GM18505 (cell line): ENCODE results near the gene ELN.
"Not testable (repeated sequence)": the region's sequence is repeated elsewhere in the genome, so short reads cannot be mapped to it uniquely, and the experiment has no call there.

Experiments used
- ATAC-seq: cut with Tn5 transposase; IDR thresholded peaks from one replicate; pipeline ENCODE4 v1.9.1; 2021; ENCODE audit not compliant: unreplicated experiment
- POLR2A ChIP-seq: IDR thresholded peaks from 4 replicates; pipeline ENCODE4 v1.6.1; 2011; ENCODE audit warnings: borderline replicate concordance; ENCODE audit not compliant: insufficient read depth, insufficient read length; ENCODE audit errors: extremely low read depth

Gene ELN

GRCh38 chr7:74009719-74010118, 18.3 kb upstream of the ELN start:
- no peak for TF ChIP-seq POLR2A
- ATAC-seq, result no peak

GRCh38 chr7:74010407-74010806, 17.6 kb upstream of the ELN start:
- ATAC-seq, result no peak
- TF ChIP-seq POLR2A, result no peak

- ATAC-seq, result not testable (repeated sequence)
These were observed 16.6 kb upstream of the ELN start for GRCh38 chr7:74011421-74011820.

GRCh38 chr7:74012842-74013249, 15.1 kb upstream of the ELN start:
- TF ChIP-seq POLR2A, result peak; percentile 50
- ATAC-seq, result peak; percentile 93

- no peak for TF ChIP-seq POLR2A
- ATAC-seq, result no peak
These were observed 14.3 kb upstream of the ELN start for GRCh38 chr7:74013539-74014272.

- no peak for TF ChIP-seq POLR2A
- ATAC-seq, result no peak
These were observed 13.0 kb upstream of the ELN start for GRCh38 chr7:74014931-74015330.

DNA sequence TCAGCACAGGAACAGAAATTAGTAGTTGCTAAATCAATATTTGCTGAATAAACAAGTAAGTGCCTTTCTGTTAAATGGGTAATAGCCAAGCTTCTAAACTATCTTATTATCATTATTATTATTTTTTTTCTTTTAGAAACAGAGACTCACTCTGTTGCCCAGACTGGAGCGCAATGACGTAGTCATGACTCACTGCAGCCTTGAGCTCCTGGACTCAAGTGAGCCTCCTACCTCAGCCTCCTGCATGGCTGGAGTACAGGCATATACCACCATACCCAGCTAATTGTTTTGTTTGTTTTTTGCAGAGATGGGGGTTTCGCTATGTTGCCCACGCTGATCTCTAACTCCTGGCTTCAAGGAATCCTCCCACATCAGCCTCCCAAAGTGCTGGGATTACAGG, 12.3 kb upstream of the ELN start:
- ATAC-seq, result no peak
- TF ChIP-seq POLR2A, result no peak

- TF ChIP-seq POLR2A, result no peak
- ATAC-seq, result no peak
These were observed 10.8 kb upstream of the ELN start for GRCh38 chr7:74017125-74017524.

DNA sequence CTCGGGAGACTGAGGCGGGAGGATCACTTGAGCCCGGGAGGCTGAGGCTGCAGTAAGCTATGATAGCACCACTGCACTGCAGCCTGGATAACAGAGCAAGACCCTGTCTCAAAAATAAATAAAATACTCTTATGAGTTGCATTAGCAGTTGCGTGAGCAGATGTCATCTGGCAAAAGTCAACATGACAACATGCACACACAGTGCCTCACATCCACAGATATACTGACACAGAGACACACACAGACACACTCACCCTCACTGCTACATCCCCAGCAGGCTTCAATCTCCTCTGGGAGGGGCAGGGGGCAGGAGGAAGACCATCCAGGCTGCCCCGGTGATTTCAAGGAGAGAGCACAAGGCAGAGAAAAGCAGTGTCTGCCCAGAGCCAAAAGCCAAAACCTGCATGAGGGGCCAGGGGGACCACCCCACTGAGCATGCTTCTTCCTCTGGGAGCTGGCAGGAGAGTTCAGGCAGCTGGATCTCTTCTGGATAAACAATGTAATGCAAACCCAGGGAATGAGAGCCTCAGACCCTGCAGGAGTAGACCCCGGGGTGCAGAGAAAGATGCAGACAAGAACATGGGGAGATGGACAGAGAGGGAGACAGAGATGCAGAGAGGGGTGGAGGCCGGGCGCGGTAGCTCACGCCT, 9.6 kb upstream of the ELN start:
- TF ChIP-seq POLR2A, result no peak

DNA sequence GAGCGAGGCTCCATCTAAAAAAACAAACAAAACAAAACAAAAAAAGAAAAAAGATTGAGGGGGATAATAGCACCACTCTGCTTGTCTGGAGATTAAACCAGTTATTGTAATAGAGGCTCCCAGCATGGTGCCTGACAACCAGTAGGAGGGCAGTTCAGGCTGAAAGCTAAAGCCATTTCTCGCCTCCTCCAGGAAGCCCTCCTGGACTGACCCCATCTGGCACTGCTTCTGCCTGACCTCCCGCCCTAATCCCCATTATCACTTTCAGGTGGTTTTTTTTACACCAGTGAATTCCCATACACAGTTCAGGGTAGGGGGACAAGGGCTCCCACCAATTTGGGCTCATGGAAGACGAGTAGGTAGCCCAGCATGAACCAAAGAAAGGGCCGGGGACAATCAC, 8.8 kb upstream of the ELN start:
- ATAC-seq, result no peak
- no peak for TF ChIP-seq POLR2A

More for the DNA sequence above, 9.6 kb upstream of the ELN start:
- ATAC-seq, result no peak

- ATAC-seq, result no peak
These were observed 7.6 kb upstream of the ELN start for GRCh38 chr7:74020390-74020789.

DNA sequence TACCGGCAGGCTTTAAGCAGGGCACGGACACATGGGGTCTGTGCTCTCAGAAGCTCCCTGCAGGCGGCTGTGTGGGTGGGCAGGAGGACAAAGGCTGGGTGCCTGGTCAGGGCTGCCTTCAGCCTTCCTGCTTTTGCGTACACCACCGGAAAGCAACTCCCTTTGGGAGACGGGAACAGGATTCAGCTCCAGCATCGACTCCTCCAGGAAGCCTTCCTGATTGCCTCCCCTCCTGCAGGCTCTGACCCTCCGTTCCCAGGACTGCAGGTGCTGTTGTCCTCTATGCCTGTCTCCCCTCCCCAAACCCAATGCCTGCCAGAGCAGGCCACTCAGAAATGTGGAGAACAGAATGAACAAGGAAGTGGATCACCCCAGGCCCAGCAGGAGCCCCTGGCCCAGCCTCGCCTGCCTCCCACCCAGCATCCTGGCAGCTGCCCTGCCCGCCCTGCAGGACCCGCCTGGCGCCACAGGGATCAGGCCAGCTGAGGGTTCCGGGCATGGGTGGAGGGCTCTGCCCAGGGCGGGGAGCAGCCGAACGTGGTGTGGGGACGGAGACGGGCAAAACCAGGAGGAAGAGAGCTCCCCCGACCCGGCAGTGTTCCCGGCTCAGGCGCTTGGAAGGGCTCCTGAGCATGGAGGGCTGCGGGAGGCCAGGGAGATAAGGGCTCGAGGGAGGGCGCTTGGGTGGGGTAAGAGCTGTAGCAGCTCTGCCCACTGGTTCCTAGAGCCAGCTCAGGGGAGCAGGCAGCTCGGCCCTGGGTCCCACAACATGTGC, 6.2 kb upstream of the ELN start:
- ATAC-seq, result no peak
- TF ChIP-seq POLR2A, result no peak

More at GRCh38 chr7:74020390-74020789, 7.6 kb upstream of the ELN start:
- no peak for TF ChIP-seq POLR2A

- TF ChIP-seq POLR2A, result no peak
- no peak for ATAC-seq
These were observed 5.5 kb upstream of the ELN start for GRCh38 chr7:74022507-74022906.

DNA sequence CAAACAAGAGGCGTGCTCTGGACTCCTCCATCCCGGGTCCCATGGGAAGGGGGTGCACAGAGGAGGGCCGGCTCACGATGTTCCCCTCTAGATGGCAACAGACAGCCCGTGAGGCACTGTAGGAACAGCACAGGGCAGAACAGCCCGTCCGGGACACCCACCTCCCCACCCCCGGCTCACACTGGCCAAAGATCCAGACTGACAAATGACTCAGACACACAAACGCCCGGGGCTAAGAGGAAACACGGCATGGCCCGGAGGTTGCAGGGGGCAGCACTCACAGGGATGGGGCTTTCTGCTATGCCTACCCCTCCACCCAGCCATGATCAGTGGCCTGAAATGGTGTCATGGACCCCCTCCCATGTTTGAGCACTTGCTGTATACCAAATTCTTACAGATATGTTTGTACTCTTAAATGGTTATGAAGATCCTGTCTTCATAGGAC, 4.9 kb upstream of the ELN start:
- no peak for TF ChIP-seq POLR2A

GRCh38 chr7:74023786-74024185, 4.2 kb upstream of the ELN start:
- no peak for TF ChIP-seq POLR2A
- ATAC-seq, result no peak

More for the DNA sequence above, 4.9 kb upstream of the ELN start:
- ATAC-seq, result no peak

DNA sequence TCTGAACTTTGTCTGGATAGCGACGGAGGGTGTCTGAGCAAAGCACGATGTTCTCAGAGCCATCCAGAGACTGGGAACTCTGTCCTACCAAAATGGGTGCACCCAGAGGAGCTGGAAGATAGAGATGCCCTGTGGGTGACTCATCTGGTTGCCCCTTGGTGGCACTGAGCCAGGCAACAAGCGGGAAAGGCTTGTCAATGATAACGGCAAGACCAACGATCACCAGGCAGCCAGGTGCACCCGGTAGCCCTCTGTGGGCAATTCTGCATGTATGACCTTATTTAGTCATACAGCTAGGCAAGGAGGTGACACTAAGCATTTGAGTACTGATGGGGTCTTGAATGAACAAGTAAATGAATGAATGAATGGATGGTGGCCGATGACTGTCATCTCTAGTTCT, 2.8 kb upstream of the ELN start:
- no peak for TF ChIP-seq POLR2A
- ATAC-seq, result no peak
